H1 (cell line): ENCODE results near the gene PARD6B. TPM values are rescaled to one million over a fixed set of nuclear protein-coding genes. Genes with fewer than 3 reads are reported as not detected.

Experiments
- CTCF ChIA-PET: fragments of 300-600 bp; sonication (Branson Sonifier 250); formaldehyde crosslinking; loops from one replicate; lab custom pipeline; 2021; ENCODE audit not compliant: partially characterized antibody; lab: Charles Lee
- POLR2A ChIA-PET: fragments of 300-600 bp; sonication (Branson Sonifier 250); formaldehyde crosslinking; loops from one replicate; lab custom pipeline; 2021; ENCODE audit warnings: inconsistent platforms; ENCODE audit not compliant: partially characterized antibody; lab: Charles Lee
- DNase-seq, 2 experiments: peaks; one replicate each; pipeline versions ENCODE4 v3.0.0 to v3.0.0-alpha.2; 2010 to 2022; ENCODE audit warnings: low spot score in 2 of 2, low read depth in 1 of 2, mixed read lengths in 1 of 2
- FAIRE-seq: peaks from 2 replicates; lab custom pipeline; 2011; peaks lifted over from hg19 to GRCh38; lab: Jason Lieb, UNC
- H2AFZ ChIP-seq: 2 replicates; pipeline ENCODE4 v1.8.1; 2012; ENCODE audit warnings: low read length, inconsistent platforms
- H2AK5ac ChIP-seq: 2 replicates; pipeline ENCODE4 v1.6.1; 2013; ENCODE audit warnings: low read depth, low read length
- H2BK120ac ChIP-seq: replicated peaks from 2 replicates; pipeline ENCODE3; 2013; ENCODE audit warnings: low read depth, low read length, inconsistent platforms
- H2BK12ac ChIP-seq: 2 replicates; pipeline ENCODE4 v1.6.1; 2013; ENCODE audit warnings: low read depth, low read length
- H2BK15ac ChIP-seq: 2 replicates; pipeline ENCODE4 v1.6.1; 2013; ENCODE audit warnings: low read length
- H2BK20ac ChIP-seq: 2 replicates; pipeline ENCODE4 v1.6.1; 2013; ENCODE audit warnings: low read length
- H2BK5ac ChIP-seq: 2 replicates; pipeline ENCODE4 v1.6.1; 2013; ENCODE audit warnings: low read depth, low read length
- H3K14ac ChIP-seq: 2 replicates; pipeline ENCODE4 v1.6.1; 2013; ENCODE audit warnings: inconsistent platforms; ENCODE audit not compliant: insufficient read length
- H3K18ac ChIP-seq: 2 replicates; pipeline ENCODE4 v1.6.1; 2013; ENCODE audit warnings: low read length; ENCODE audit errors: extremely low read depth
- H3K23ac ChIP-seq: 2 replicates; pipeline ENCODE4 v1.6.1; 2013; ENCODE audit warnings: inconsistent platforms; ENCODE audit not compliant: insufficient read length
- H3K23me2 ChIP-seq: 2 replicates; pipeline ENCODE4 v1.6.1; 2013; ENCODE audit warnings: low read depth, low read length
- H3K27ac ChIP-seq: 2 replicates; pipeline ENCODE4 v1.6.1; 2011; ENCODE audit warnings: low read depth, low read length, inconsistent platforms
- H3K27me3 ChIP-seq, 4 experiments: replicated peaks in 1 of 4; 1 replicate in 1 of 4; 2 replicates in 3 of 4; pipeline versions ENCODE4 v1.6.1 to v1.8.1; 2011 to 2013; ENCODE audit warnings: low read length in 3 of 4, mild to moderate bottlenecking in 3 of 4, inconsistent platforms in 2 of 4, mixed read lengths in 2 of 4, moderate library complexity in 1 of 4; ENCODE audit not compliant: control insufficient read depth in 3 of 4, insufficient read depth in 3 of 4; ENCODE audit errors: extremely low read depth in 1 of 4
- H3K36me3 ChIP-seq, 4 experiments: 2 replicates each; pipeline versions ENCODE4 v1.6.1 to v1.8.1; 2011 to 2013; ENCODE audit warnings: mild to moderate bottlenecking in 4 of 4, low read length in 3 of 4, moderate library complexity in 2 of 4, control low read depth in 1 of 4, inconsistent platforms in 1 of 4; ENCODE audit not compliant: insufficient read depth in 4 of 4, control insufficient read depth in 2 of 4
- H3K4ac ChIP-seq: replicated peaks from 2 replicates; pipeline ENCODE3; 2013; ENCODE audit warnings: low read length, low read depth, mixed read lengths, inconsistent platforms; ENCODE audit not compliant: insufficient read length
- H3K4me1 ChIP-seq, 4 experiments: replicated peaks in 1 of 4; 1 replicate in 1 of 4; 2 replicates in 3 of 4; pipeline versions ENCODE4 v1.6.1 to v1.8.1; 2011 to 2013; ENCODE audit warnings: low read length in 3 of 4, inconsistent platforms in 2 of 4, mixed read lengths in 1 of 4; ENCODE audit not compliant: insufficient read depth in 4 of 4, control insufficient read depth in 3 of 4
- H3K4me2 ChIP-seq, 2 experiments: 2 replicates each; pipeline versions ENCODE4 v1.6.1 to v1.8.1; 2011 to 2013; ENCODE audit warnings: low read depth in 2 of 2, low read length in 2 of 2, control low read depth in 1 of 2, inconsistent platforms in 1 of 2, mild to moderate bottlenecking in 1 of 2; ENCODE audit not compliant: insufficient read depth in 1 of 2
- H3K4me3 ChIP-seq, 4 experiments: fragments of 200-600, 300-600 bp in 1 of 4; sonication (generic), shearing (Covaris generic), sonication (Bioruptor Twin) in 1 of 4; 2 replicates each; pipeline versions ENCODE4 v1.5.1 to v1.8.1; 2011 to 2016; ENCODE audit warnings: low read length in 4 of 4, low read depth in 3 of 4, control low read depth in 2 of 4, inconsistent platforms in 2 of 4, mild to moderate bottlenecking in 2 of 4, mixed read lengths in 1 of 4, moderate library complexity in 1 of 4; ENCODE audit not compliant: insufficient read depth in 2 of 4; ENCODE audit errors: extremely low read depth in 1 of 4
- H3K56ac ChIP-seq: replicated peaks from 2 replicates; pipeline ENCODE3; 2013; ENCODE audit warnings: low read depth, mild to moderate bottlenecking, mixed read lengths, low read length, inconsistent platforms; ENCODE audit not compliant: insufficient read length
- H3K79me1 ChIP-seq: 2 replicates; pipeline ENCODE4 v1.6.1; 2013; ENCODE audit warnings: low read depth, low read length, control low read depth
- H3K79me2 ChIP-seq, 2 experiments: 2 replicates each; pipeline versions ENCODE4 v1.6.1 to v1.8.1; 2012 to 2013; ENCODE audit warnings: low read length in 2 of 2, mild to moderate bottlenecking in 2 of 2, inconsistent platforms in 1 of 2; ENCODE audit not compliant: insufficient read depth in 2 of 2, control insufficient read depth in 1 of 2
- H3K9ac ChIP-seq, 4 experiments: replicated peaks in 1 of 4; 1 replicate in 1 of 4; 2 replicates in 3 of 4; pipeline versions ENCODE4 v1.6.1 to v1.8.1; 2011 to 2013; ENCODE audit warnings: low read depth in 3 of 4, low read length in 3 of 4, control low read depth in 2 of 4, mild to moderate bottlenecking in 2 of 4, moderate library complexity in 2 of 4, inconsistent platforms in 1 of 4; ENCODE audit errors: extremely low read depth in 1 of 4
- H3K9me3 ChIP-seq, 2 experiments: 2 replicates each; pipeline versions ENCODE4 v1.6.1 to v1.8.1; 2012 to 2013; ENCODE audit warnings: mild to moderate bottlenecking in 2 of 2, moderate library complexity in 2 of 2, control low read depth in 1 of 2, inconsistent platforms in 1 of 2, low read depth in 1 of 2, low read length in 1 of 2, mixed read lengths in 1 of 2; ENCODE audit not compliant: insufficient read depth in 2 of 2
- H4K20me1 ChIP-seq, 2 experiments: replicated peaks in 1 of 2; 2 replicates each; pipeline versions ENCODE3 to v1.8.1; 2011 to 2013; ENCODE audit warnings: inconsistent platforms in 2 of 2, low read length in 2 of 2, mild to moderate bottlenecking in 1 of 2; ENCODE audit not compliant: insufficient read depth in 2 of 2, control insufficient read depth in 1 of 2
- H4K5ac ChIP-seq: 2 replicates; pipeline ENCODE4 v1.6.1; 2013; ENCODE audit warnings: low read length, low read depth, mixed read lengths, inconsistent platforms; ENCODE audit not compliant: insufficient read length
- H4K8ac ChIP-seq: 2 replicates; pipeline ENCODE4 v1.8.0; 2013; ENCODE audit warnings: mild to moderate bottlenecking, moderate library complexity, low read length, inconsistent platforms; ENCODE audit not compliant: insufficient read depth; ENCODE audit errors: extremely low read depth
- H4K91ac ChIP-seq: replicated peaks from 2 replicates; pipeline ENCODE3; 2013; ENCODE audit warnings: low read length, mixed read lengths, inconsistent platforms; ENCODE audit not compliant: insufficient read length
- BCL11A ChIP-seq, 2 experiments: IDR thresholded peaks; one replicate each; pipeline ENCODE4 v1.6.1; 2011; ENCODE audit warnings: low read depth in 2 of 2, low read length in 2 of 2, mild to moderate bottlenecking in 2 of 2
- CEBPB ChIP-seq: IDR thresholded peaks from 2 replicates; pipeline ENCODE4 v1.6.1; 2012; ENCODE audit warnings: low read depth, low read length
- POLR2AphosphoS5 ChIP-seq: IDR thresholded peaks from 2 replicates; pipeline ENCODE4 v1.6.1; 2011; ENCODE audit warnings: low read depth, low read length
- POU5F1 ChIP-seq: IDR thresholded peaks from 2 replicates; pipeline ENCODE4 v1.6.1; 2011; ENCODE audit warnings: low read depth, mild to moderate bottlenecking, low read length, moderate library complexity
- RNF2 ChIP-seq: fragments of 200-900, 300-1000 bp; sonication (generic); IDR thresholded peaks from 2 replicates; pipeline ENCODE4 v1.7.1; 2016; ENCODE audit warnings: borderline replicate concordance, low read depth, mild to moderate bottlenecking, antibody characterized with exemption, low read length; ENCODE audit not compliant: poor library complexity, severe bottlenecking; ENCODE audit errors: missing control alignments
- TAF1 ChIP-seq: IDR thresholded peaks from 2 replicates; pipeline ENCODE4 v1.6.1; 2011; ENCODE audit warnings: mild to moderate bottlenecking, low read depth, low read length
- WGBS, 2 experiments: shearing (Covaris generic) in 1 of 2; methylation state at CpG; one replicate each; pipeline versions ENCODE4 v1.1.6 to v1.1.7; 2013 to 2015; ENCODE audit warnings: low lambda C conversion rate in 2 of 2, mixed read lengths in 2 of 2, inconsistent platforms in 1 of 2, low coverage in 1 of 2, missing lambda C conversion rate in 1 of 2; ENCODE audit not compliant: insufficient replicate concordance in 2 of 2, insufficient coverage in 1 of 2, insufficient read length in 1 of 2; ENCODE audit errors: extremely low coverage in 1 of 2, missing lambda C conversion rate in 1 of 2; 5-methylcytosine and 5-hydroxymethylcytosine counted together
- long read RNA-seq, 2 experiments: library from RNA in 1 of 2; library from capped mRNA in 1 of 2; stranded (forward); transcript quantifications; one replicate each; pipeline ENCODE4 v2.0.0, GENCODE V29; 2021; ENCODE audit warnings: inconsistent platforms in 1 of 2
- polyA minus RNA-seq, 3 experiments: library from RNA; depleted of rRNA, polyadenylated mRNA; stranded (reverse); fragments of >200 nt; gene quantifications; 1 replicate in 2 of 3; 2 replicates in 1 of 3; pipeline ENCODE4 v1.2.3, GENCODE V29; 2011
- polyA plus RNA-seq, 7 experiments: library from polyadenylated mRNA; depleted of rRNA in 3 of 7; stranded (reverse) in 5 of 7; unstranded in 2 of 7; fragments of >200 nt in 5 of 7; fragments of 200-250 nt in 2 of 7; gene quantifications; 1 replicate in 5 of 7; 2 replicates in 1 of 7; 4 replicates in 1 of 7; pipeline versions ENCODE4 v1.2.1 to v1.2.3, GENCODE V29; 2011 to 2013; ENCODE audit warnings: missing spikeins in 2 of 7, mixed read lengths in 2 of 7
- total RNA-seq: library from RNA; stranded (reverse); fragmentation: NEBNext Ultra II Directional; extraction: Animal tissue kit (Norgen Biotek cat#: 25700); gene quantifications from 2 replicates; pipeline ENCODE4 v1.2.1, GENCODE V29; 2021

The PARD6B gene, protein sequence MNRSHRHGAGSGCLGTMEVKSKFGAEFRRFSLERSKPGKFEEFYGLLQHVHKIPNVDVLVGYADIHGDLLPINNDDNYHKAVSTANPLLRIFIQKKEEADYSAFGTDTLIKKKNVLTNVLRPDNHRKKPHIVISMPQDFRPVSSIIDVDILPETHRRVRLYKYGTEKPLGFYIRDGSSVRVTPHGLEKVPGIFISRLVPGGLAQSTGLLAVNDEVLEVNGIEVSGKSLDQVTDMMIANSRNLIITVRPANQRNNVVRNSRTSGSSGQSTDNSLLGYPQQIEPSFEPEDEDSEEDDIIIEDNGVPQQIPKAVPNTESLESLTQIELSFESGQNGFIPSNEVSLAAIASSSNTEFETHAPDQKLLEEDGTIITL
- total RNA-seq (27.3 and 34.1 TPM in 2 replicates), polyA plus RNA-seq (2011; rRNA removed) (3.3 and 5.2 TPM in 2 replicates), polyA minus RNA-seq (2011; rRNA and poly(A)+ RNA removed) (12.2 and 13.7 TPM in 2 replicates)
- 5.0 TPM for polyA plus RNA-seq (2011; cell fraction: cytosol; rRNA removed)
- 2.2 TPM for polyA plus RNA-seq (2011; cell fraction: nucleus; rRNA removed)
- 3.3 to 5.1 TPM (median 3.8 TPM) in 4 replicates for polyA plus RNA-seq (2012, experiment 1 of 2)
- 1.2 TPM for polyA plus RNA-seq (2012, experiment 2 of 2)
- polyA plus RNA-seq (2013, experiment 1 of 2) = 5.8 TPM
- 5.6 TPM for polyA plus RNA-seq (2013, experiment 2 of 2)
- 16.4 TPM for polyA minus RNA-seq (2011; cell fraction: cytosol; rRNA and poly(A)+ RNA removed)
- 6.4 TPM for polyA minus RNA-seq (2011; cell fraction: nucleus; rRNA and poly(A)+ RNA removed)
- long read RNA-seq, experiment 1, full-length matches to known transcripts = 1 of 8 reads
- long read RNA-seq, experiment 1, partial matches to known transcripts = 0 of 8 reads
- long read RNA-seq, experiment 1, other reads (novel, unspliced or antisense) = 7 of 8 reads
- long read RNA-seq, experiment 2 = 0 reads

GRCh38 chr20:50731055-50731929 is at the start of gene PARD6B:
TSS of gene PARD6B (plus strand) at chr20:50731580. CDS start at chr20:50731787, 207 bp downstream.
- Histone ChIP-seq H3K27ac (peak within 1 kb of the TSS; percentile 72), H2AFZ (no peak within 1 kb of the TSS), H4K20me1 (peaks cover 0 to 3% of the 10 kb centered on the region in 2 experiments), H3K18ac (peak within 1 kb of the TSS; percentile 88), H3K4me2 (peak within 1 kb of the TSS; percentile 81 to 83), H2AK5ac (no peak within 1 kb of the TSS), H3K9ac (peak within 1 kb of the TSS; percentile 77 to 98 (median 84)), H3K4me1 (peaks cover 2 to 9% (median 6%) of the 10 kb centered on the region in 4 experiments; a peak in 5 of 7 replicates), H3K36me3 (peaks cover 0 to 4% (median 2%) of the 10 kb centered on the region in 4 experiments; a peak in 2 of 8 replicates), H3K23ac (no peak within 1 kb of the TSS), H4K5ac (peak within 1 kb of the TSS; percentile 85), H4K8ac (peak within 1 kb of the TSS; percentile 93), H3K14ac (no peak within 1 kb of the TSS), H3K4ac (peak within 1 kb of the TSS; percentile 45), H2BK12ac (no peak within 1 kb of the TSS), H3K9me3 (no peaks in the 10 kb centered on the region), H3K56ac (peak within 1 kb of the TSS; percentile 92), H2BK120ac (no peak within 1 kb of the TSS), H4K91ac (peak within 1 kb of the TSS; percentile 32), H2BK20ac (no peak within 1 kb of the TSS), H2BK5ac (peak within 1 kb of the TSS; percentile 54; the same call in 1 of the 2 replicates), H3K23me2 (peaks cover 7% of the 10 kb centered on the region), H3K79me1 (no peaks in the 10 kb centered on the region), H3K4me3 (peak within 1 kb of the TSS; percentile 80 to 96 (median 92)), H2BK15ac (no peak within 1 kb of the TSS), H3K79me2 (peaks cover 12 to 44% of the 10 kb centered on the region in 2 experiments; a peak in 3 of 4 replicates), H3K27me3 (no peaks in the 10 kb centered on the region)
- DNase-seq (peak; percentile 98 to 99), FAIRE-seq (no peak)
- WGBS, 2 experiments = 2% methylated on average over 40 of the region's 114 CpGs; no CpG with 5 or more reads in 1 of the 2 experiments
- POLR2A ChIA-PET = interaction anchor here (0.9 to 2.3 kb wide), 10 partner anchors 10 to 95 kb away, joined by 3 to 6 read pairs (median 4); no protein-coding TSS in a partner anchor
- CTCF ChIA-PET = interaction anchor here (1.0 to 2.6 kb wide), 4 partner anchors 10 to 43 kb away, joined by 3 to 11 read pairs (median 4); no protein-coding TSS in a partner anchor
- TF ChIP-seq POLR2AphosphoS5 (no peak; the same call in 1 of the 2 replicates), POU5F1 (no peak), RNF2 (no peak), CEBPB (peak; percentile 86), TAF1 (peak; percentile 50), BCL11A (IDR thresholded peaks at IDR 0.05; ENCODE audit: low read depth in 2 of 2, low read length in 2 of 2) (no peak)
